Measurements from ENCODE around the gene EXOC3. TPM values are rescaled to one million over a fixed set of nuclear protein-coding genes. Genes with fewer than 3 reads are reported as not detected.

Gene EXOC3
- total RNA-seq, 1 experiment from 2014 or later, result 52.4 TPM

- no TSS peak for BruUV-seq (replicated peaks)
- RAD21 ChIA-PET (ENCODE audit: low non-redundant PET in 1 of 2, low total read pairs in 2 of 2, uncharacterized antibody in 2 of 2, unreplicated experiment in 2 of 2), result no interaction called here
- intact Hi-C loops (cut with micrococcal nuclease), result no loop called here
These were observed 20.4 kb upstream of the EXOC3 start for GRCh38 chr5:422323-423232.

More at GRCh38 chr5:422323-423232, 20.4 kb upstream of the EXOC3 start:
- no peaks in the 10 kb centered on the region for H3K9me2 ChIP-seq (ENCODE audit: insufficient read depth)
- no peaks in the 10 kb centered on the region for H3K27me3 ChIP-seq (ENCODE audit: insufficient read depth, low read length)
- TF ChIP-seq SRF (IDR thresholded peaks at IDR 0.05; ENCODE audit: low read depth) (no peak), CTCF (IDR thresholded peaks at IDR 0.05 in 2 of 3, conservative IDR thresholded peaks at IDR 0.05 in 1 of 3; ENCODE audit: borderline replicate concordance in 1 of 3, insufficient read depth in 1 of 3, low read depth in 2 of 3, low read length in 2 of 3) (no peak), REST (IDR thresholded peaks at IDR 0.05; ENCODE audit: low read depth) (no peak), CBX3 (IDR thresholded peaks at IDR 0.05; ENCODE audit: low read depth) (no peak), EZH2phosphoT487 (IDR thresholded peaks at IDR 0.05; ENCODE audit: borderline replicate concordance) (no peak), YY1 (IDR thresholded peaks at IDR 0.05; ENCODE audit: extremely low read depth, insufficient replicate concordance, low read depth, low read length) (no peak)
- no peak overlapping the region for H3K4me2 ChIP-seq (ENCODE audit: low read length)
- DNase-seq (ENCODE audit: low read depth, low spot score) (no peak), ATAC-seq (no peak)
- no peak overlapping the region for H3K9ac ChIP-seq (ENCODE audit: low read length)
- no peaks in the 10 kb centered on the region for H3K9me3 ChIP-seq (ENCODE audit: control insufficient read depth in 1 of 2, insufficient read depth in 1 of 2, low read depth in 1 of 2, low read length in 2 of 2)
- H3K4me1 ChIP-seq (ENCODE audit: control insufficient read depth in 1 of 2, insufficient read depth in 2 of 2, low read length in 2 of 2), result peaks cover 0 to 9% of the 10 kb centered on the region in 2 experiments; a peak in 3 of 4 replicates
- no peak overlapping the region for H2AFZ ChIP-seq (ENCODE audit: low read depth, low read length, poor library complexity, severe bottlenecking)
- H3K36me3 ChIP-seq (ENCODE audit: control insufficient read depth in 1 of 2, insufficient read depth in 2 of 2, low read length in 2 of 2), result no peaks in the 10 kb centered on the region
- no peak overlapping the region for H3K27ac ChIP-seq (ENCODE audit: low read depth, low read length)
- no peaks in the 10 kb centered on the region for H3K79me2 ChIP-seq (ENCODE audit: insufficient read depth, low read length)
- ChIA-PET POLR2A (no interaction called here), CTCF (no interaction called here)
- no peak overlapping the region for H3K4me3 ChIP-seq (replicated peaks in 1 of 2; ENCODE audit: low read depth in 1 of 2, low read length in 2 of 2)
- no peaks in the 10 kb centered on the region for H4K20me1 ChIP-seq (ENCODE audit: insufficient read depth)
